K562 (cell line): Measurements from ENCODE around the gene CNOT6. TPM values are rescaled to one million over a fixed set of nuclear protein-coding genes. Genes with fewer than 3 reads are reported as not detected.

Source experiments
- ATAC-seq: fragments of 200-7000 bp; cut with Tn5 transposase; 3 replicates; pipeline ENCODE4 v1.9.1; 2020; ENCODE audit warnings: moderate library complexity
- BruUV-seq: library from RNA; stranded (reverse); fragments of 400-500 nt; replicated peaks from 2 replicates; lab custom pipeline; 2021; lab: Mats Ljungman, UMichigan
- CTCF ChIA-PET: fragments of 300-600 bp; formaldehyde crosslinking; extraction: SDS; loops from one replicate; lab custom pipeline; 2021; ENCODE audit warnings: low intra/inter-chr PET ratio; lab: Yijun Ruan, JAX
- POLR2A ChIA-PET: fragments of 300-600, 350-650 bp; sonication (Branson Sonifier 250); formaldehyde crosslinking; extraction: SDS; loops from one replicate; lab custom pipeline; 2021; ENCODE audit warnings: antibody characterized with exemption, inconsistent platforms; lab: Yijun Ruan, JAX
- DNase-seq, 4 experiments: peaks; one replicate each; pipeline versions ENCODE4 v3.0.0 to v3.0.0-alpha.2; 2011 to 2018; ENCODE audit warnings: low spot score in 3 of 4, mixed read lengths in 3 of 4; ENCODE audit errors: extremely low read depth in 1 of 4
- FAIRE-seq: peaks from 2 replicates; lab custom pipeline; 2011; peaks lifted over from hg19 to GRCh38; lab: Jason Lieb, UNC
- H2AFZ ChIP-seq: 2 replicates; pipeline ENCODE4 v1.6.0; 2011; ENCODE audit warnings: low read depth, low read length, control low read depth, inconsistent platforms
- H3K27ac ChIP-seq: fragments of 200-600 bp; 3 replicates; pipeline ENCODE4 v1.8.0; 2011; ENCODE audit warnings: low read depth, mild to moderate bottlenecking, control low read depth, inconsistent platforms, low read length, moderate library complexity, mixed read lengths; ENCODE audit errors: extremely low read depth
- H3K27me3 ChIP-seq, 2 experiments: fragments of 300-600 bp in 1 of 2; 2 replicates in 1 of 2; 3 replicates in 1 of 2; pipeline versions ENCODE4 v1.6.0 to v1.8.0; 2011; ENCODE audit warnings: inconsistent platforms in 2 of 2, low read length in 2 of 2, mild to moderate bottlenecking in 1 of 2, mixed read lengths in 1 of 2, moderate library complexity in 1 of 2; ENCODE audit not compliant: control insufficient read depth in 2 of 2, insufficient read depth in 2 of 2
- H3K36me3 ChIP-seq: fragments of 300-600 bp; 3 replicates; pipeline ENCODE4 v1.8.0; 2011; ENCODE audit warnings: mild to moderate bottlenecking, low read length, inconsistent platforms; ENCODE audit not compliant: control insufficient read depth, insufficient read depth
- H3K4me1 ChIP-seq, 2 experiments: fragments of 200-600 bp in 1 of 2; replicated peaks in 1 of 2; 2 replicates in 1 of 2; 3 replicates in 1 of 2; pipeline versions ENCODE4 v1.5.1 to v1.8.0; 2011; ENCODE audit warnings: inconsistent platforms in 2 of 2, low read length in 2 of 2, mild to moderate bottlenecking in 1 of 2, mixed read lengths in 1 of 2, moderate library complexity in 1 of 2; ENCODE audit not compliant: control insufficient read depth in 2 of 2, insufficient read depth in 2 of 2
- H3K4me2 ChIP-seq: 2 replicates; pipeline ENCODE4 v1.6.1; 2011; ENCODE audit warnings: low read length, control low read depth, inconsistent platforms, mixed read lengths; ENCODE audit not compliant: insufficient read depth
- H3K4me3 ChIP-seq: fragments of 200-600 bp; sonication (generic), shearing (Covaris generic); 2 replicates; pipeline ENCODE4 v1.5.1; 2016; ENCODE audit warnings: control low read depth, inconsistent platforms
- H3K79me2 ChIP-seq: fragments of 200-600 bp; 3 replicates; pipeline ENCODE4 v1.8.0; 2011; ENCODE audit warnings: low read length, inconsistent platforms; ENCODE audit not compliant: control insufficient read depth, insufficient read depth
- H3K9ac ChIP-seq, 2 experiments: 2 replicates each; pipeline versions ENCODE4 v1.6.0 to v1.6.1; 2011; ENCODE audit warnings: low read depth in 2 of 2, low read length in 2 of 2, control low read depth in 1 of 2, inconsistent platforms in 1 of 2, mild to moderate bottlenecking in 1 of 2, mixed read lengths in 1 of 2; ENCODE audit not compliant: insufficient read depth in 1 of 2
- H3K9me1 ChIP-seq: one replicate; pipeline ENCODE4 v1.6.0; 2011; ENCODE audit warnings: inconsistent platforms, mild to moderate bottlenecking, low read length, moderate library complexity; ENCODE audit not compliant: control insufficient read depth, insufficient read depth
- H3K9me3 ChIP-seq: replicated peaks from 2 replicates; pipeline ENCODE4 v1.5.1; 2011; ENCODE audit warnings: low read depth, low read length, inconsistent platforms; ENCODE audit not compliant: control insufficient read depth, insufficient read depth
- H4K20me1 ChIP-seq: replicated peaks from 2 replicates; pipeline ENCODE4 v1.6.1; 2011; ENCODE audit warnings: low read length, inconsistent platforms, mixed read lengths; ENCODE audit not compliant: control insufficient read depth, insufficient read depth
- CBX1 ChIP-seq: sonication (generic); IDR thresholded peaks from 2 replicates; pipeline ENCODE4 v1.6.1; 2016; ENCODE audit warnings: antibody characterized with exemption, low read depth, mild to moderate bottlenecking
- CCAR2 ChIP-seq: fragments of 200-400 bp; formaldehyde crosslinking; IDR thresholded peaks from 2 replicates; pipeline ENCODE4 v1.6.1; 2017; ENCODE audit warnings: mild to moderate bottlenecking, low read depth, low read length
- EGR1 ChIP-seq: fragments of 450-650 bp; conservative IDR thresholded peaks from 2 replicates; pipeline ENCODE4 v1.6.1; 2017; ENCODE audit warnings: mild to moderate bottlenecking
- ERF ChIP-seq: fragments of 450-650 bp; formaldehyde crosslinking; IDR thresholded peaks from 2 replicates; pipeline ENCODE4 v1.4.0; 2020; ENCODE audit warnings: mild to moderate bottlenecking, mixed read lengths
- NR4A1 ChIP-seq, 2 experiments: fragments of 250-450 bp in 1 of 2; fragments of 450-650 bp in 1 of 2; sonication (Bioruptor Pico) in 1 of 2; IDR thresholded peaks; 2 replicates each; pipeline versions ENCODE4 v1.4.0 to v1.6.1; 2016 to 2020; ENCODE audit warnings: mild to moderate bottlenecking in 2 of 2, missing compliant biosample characterization in 1 of 2, missing genetic modification characterization in 1 of 2, moderate library complexity in 1 of 2
- PHB ChIP-seq: fragments of 250-450 bp; sonication (Bioruptor Pico); IDR thresholded peaks from 2 replicates; pipeline ENCODE4 v1.5.0; 2021
- RB1 ChIP-seq: fragments of 450-650 bp; IDR thresholded peaks from 2 replicates; pipeline ENCODE4 v1.6.1; 2017; ENCODE audit warnings: low read depth, mild to moderate bottlenecking
- SMAD4 ChIP-seq: fragments of 250-450 bp; sonication (Bioruptor Pico); conservative IDR thresholded peaks from 2 replicates; pipeline ENCODE4 v1.8.0; 2021; ENCODE audit warnings: inconsistent platforms, mild to moderate bottlenecking, moderate library complexity
- TBP ChIP-seq: optimal IDR thresholded peaks from 2 replicates; pipeline ENCODE3; 2011; ENCODE audit warnings: low read depth, low read length, improper control_type of control experiment
- TCF7L2 ChIP-seq: fragments of 150-350 bp; IDR thresholded peaks from 2 replicates; pipeline ENCODE4 v1.6.1; 2016; ENCODE audit warnings: low read depth, mild to moderate bottlenecking, low read length, moderate library complexity
- WGBS: fragments of 100-300 bp; shearing (Covaris generic); methylation state at CpG from one replicate; pipeline ENCODE4 v1.1.6; 2016; ENCODE audit warnings: low coverage, mixed read lengths; ENCODE audit not compliant: insufficient coverage; ENCODE audit errors: missing lambda C conversion rate; 5-methylcytosine and 5-hydroxymethylcytosine counted together
- in situ Hi-C: fragments of 300-500 bp; cut with MboI; formaldehyde crosslinking; loops from 4 replicates; pipeline ENCODE4 v1.15.0; 2018; ENCODE audit warnings: inconsistent platforms, mixed read lengths
- intact Hi-C: fragments of 100-400 bp; cut with micrococcal nuclease; formaldehyde crosslinking; loops from 2 replicates; pipeline ENCODE4 v1.14.2; 2022
- polyA plus RNA-seq, 8 experiments: library from polyadenylated mRNA; depleted of rRNA in 4 of 8; stranded (reverse) in 5 of 8; unstranded in 3 of 8; fragments of >200 nt; fragmentation: Nextera tagmentation in 2 of 8; fragmentation: Illumina TruSeq in 1 of 8; extraction: Ambion mirVana in 2 of 8; extraction: Trizol in 1 of 8; gene quantifications; 2 replicates each; pipeline versions ENCODE4 v1.2.1 to v1.2.3, GENCODE V29; 2011 to 2014; ENCODE audit warnings: inconsistent platforms in 1 of 8, missing spikeins in 1 of 8
- total RNA-seq, 7 experiments: library from RNA; depleted of rRNA in 6 of 7; stranded (reverse); fragments of >200 nt in 6 of 7; fragmentation: Illumina TruSeq in 2 of 7; extraction: Trizol in 2 of 7; gene quantifications; 2 replicates each; pipeline versions ENCODE4 v1.2.1 to v1.2.3, GENCODE V29; 2011 to 2021; ENCODE audit warnings: low replicate concordance in 1 of 7
- TF ChIP-seq, protein P1 (sequence below), 2 experiments: fragments of 450-650 bp in 1 of 2; sonication (generic) in 1 of 2; formaldehyde crosslinking; conservative IDR thresholded peaks; 2 replicates each; pipeline versions ENCODE4 v1.4.0 to v1.8.1; 2020 to 2022; ENCODE audit warnings: mild to moderate bottlenecking in 1 of 2, missing genetic modification reagents in 1 of 2

The CNOT6 gene
- total and polyA plus RNA-seq, 9 of the 15 experiments (the other 6 are each of a cell fraction or from before 2014, with no cell fraction given) = 4.9 to 32.4 (median 14.0) TPM

DNA sequence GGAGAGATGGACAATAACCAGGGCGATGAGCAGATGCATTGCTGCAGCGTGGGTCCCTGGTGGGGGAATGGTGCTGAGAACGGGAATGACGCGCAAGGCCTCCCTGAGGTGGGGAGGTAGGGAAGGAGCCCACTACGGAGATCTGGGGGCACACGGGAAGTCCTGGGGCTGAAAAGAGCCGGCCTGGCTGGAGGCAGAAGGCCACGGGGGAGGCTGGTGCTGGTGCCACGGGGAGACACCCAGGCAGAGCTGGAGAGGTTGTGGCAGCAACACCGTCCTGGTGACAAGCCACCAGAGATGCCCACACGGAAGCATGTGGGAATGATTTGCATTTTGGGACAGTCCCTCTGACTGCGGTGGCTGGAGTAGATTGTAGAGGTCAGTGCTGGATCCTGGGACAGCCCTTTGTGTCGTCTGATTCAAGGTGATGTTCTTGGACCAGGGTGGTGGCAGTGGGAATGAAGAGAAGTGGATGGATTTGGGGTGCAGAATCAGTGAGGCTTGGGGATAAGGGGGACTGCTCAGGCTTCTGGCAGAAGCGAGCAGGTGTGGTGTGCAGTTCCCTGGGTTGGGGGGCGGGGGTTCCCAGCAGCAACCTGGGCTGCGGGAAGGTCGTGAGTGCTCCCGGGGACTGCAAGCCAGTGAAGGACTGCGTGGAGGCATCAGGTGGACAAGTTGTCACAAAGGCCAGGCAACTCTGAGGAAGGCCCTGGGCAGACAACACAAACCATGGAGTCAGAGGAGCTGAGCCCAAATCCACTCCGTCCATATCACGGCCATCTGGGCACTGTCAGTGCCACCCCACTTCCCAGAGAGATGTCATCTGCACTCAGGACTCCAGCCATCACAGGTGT lies 25.2 kb upstream of the CNOT6 start:
- ATAC-seq (no peak), FAIRE-seq (no peak)
- Histone ChIP-seq H3K27me3 (peaks cover 2 to 68% of the 10 kb centered on the region in 2 experiments; a peak in 4 of 5 replicates), H3K4me3 (no peak overlapping the region), H3K4me2 (no peak overlapping the region)
- CTCF ChIA-PET = interaction anchor here (1.0 to 2.3 kb wide), 2 partner anchors 175 to 176 kb away, joined by 3 to 11 read pairs; no protein-coding TSS in a partner anchor
- in situ Hi-C loops = no loop called here
- TF ChIP-seq ERF (CRISPR knock-in tag) = no peak
- TF ChIP-seq TBP = no peak
- no peak for TF ChIP-seq EGR1
- no peak for TF ChIP-seq CBX1
- TF ChIP-seq, protein P1, sequence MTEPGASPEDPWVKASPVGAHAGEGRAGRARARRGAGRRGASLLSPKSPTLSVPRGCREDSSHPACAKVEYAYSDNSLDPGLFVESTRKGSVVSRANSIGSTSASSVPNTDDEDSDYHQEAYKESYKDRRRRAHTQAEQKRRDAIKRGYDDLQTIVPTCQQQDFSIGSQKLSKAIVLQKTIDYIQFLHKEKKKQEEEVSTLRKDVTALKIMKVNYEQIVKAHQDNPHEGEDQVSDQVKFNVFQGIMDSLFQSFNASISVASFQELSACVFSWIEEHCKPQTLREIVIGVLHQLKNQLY (CRISPR knock-in tag; conservative IDR thresholded peaks at IDR 0.05) = no peak
- no peak for TF ChIP-seq NR4A1 (CRISPR knock-in tag; IDR thresholded peaks at IDR 0.05)
- TF ChIP-seq NR4A1 (tag; IDR thresholded peaks at IDR 0.05) = no peak
- TF ChIP-seq TCF7L2 = no peak
- no peak for TF ChIP-seq RB1
- TF ChIP-seq SMAD4 = no peak
- TF ChIP-seq CCAR2 = no peak
- no peak for TF ChIP-seq PHB (CRISPR knock-in tag)
- TF ChIP-seq, all 486 proteins: peak for 0
- H3K36me3 ChIP-seq = no peaks in the 10 kb centered on the region
- BruUV-seq = no TSS peak
- H3K9me1 ChIP-seq = no peaks in the 10 kb centered on the region
- intact Hi-C loops = no loop called here
- no peak for DNase-seq
- peaks cover 0 to 11% of the 10 kb centered on the region in 2 experiments; a peak in 2 of 5 replicates for H3K4me1 ChIP-seq
- H2AFZ ChIP-seq = no peak overlapping the region
- peaks cover 14% of the 10 kb centered on the region; the same call in 1 of the 2 replicates for H4K20me1 ChIP-seq
- POLR2A ChIA-PET = interaction anchor here (0.6 to 1.0 kb wide), 3 partner anchors 10 to 16 kb away, joined by 3 to 4 read pairs (median 3); no protein-coding TSS in a partner anchor
- H3K9me3 ChIP-seq = no peaks in the 10 kb centered on the region
- H3K27ac ChIP-seq = no peak overlapping the region
- no peaks in the 10 kb centered on the region for H3K79me2 ChIP-seq
- WGBS = 2% methylated on average over 18 of the region's 22 CpGs
- H3K9ac ChIP-seq = no peak overlapping the region
